IMR-90 (cell line): ENCODE data around the gene KCNC2. TPM values are rescaled to one million over a fixed set of nuclear protein-coding genes. Genes with fewer than 3 reads are reported as not detected.

Source experiments
- ATAC-seq: fragments of 200-7000 bp; cut with Tn5 transposase; 2 replicates; pipeline ENCODE4 v1.9.1; 2020; ENCODE audit warnings: low read depth, mild to moderate bottlenecking, moderate library complexity
- BruUV-seq: library from RNA; stranded (reverse); fragments of 400-500 nt; replicated peaks from 2 replicates; lab custom pipeline; 2021; lab: Mats Ljungman, UMichigan
- CTCF ChIA-PET: fragments of 300-600 bp; formaldehyde crosslinking; extraction: SDS; loops from one replicate; lab custom pipeline; 2021; ENCODE audit warnings: antibody characterized with exemption; lab: Yijun Ruan, JAX
- POLR2A ChIA-PET: fragments of 300-600 bp; sonication (Branson Sonifier 250); formaldehyde crosslinking; loops from one replicate; lab custom pipeline; 2022; ENCODE audit warnings: antibody characterized with exemption; ENCODE audit not compliant: unreplicated experiment; lab: Charles Lee
- DNase-seq: peaks from one replicate; pipeline ENCODE4 v3.0.0; 2013
- H2AFZ ChIP-seq: replicated peaks from 2 replicates; pipeline ENCODE3; 2013; ENCODE audit warnings: low read length, mild to moderate bottlenecking; ENCODE audit not compliant: poor library complexity
- H2AK5ac ChIP-seq: 2 replicates; pipeline ENCODE4 v1.6.1; 2013; ENCODE audit warnings: low read depth, low read length, inconsistent platforms
- H2AK9ac ChIP-seq: replicated peaks from 2 replicates; pipeline ENCODE3; 2013; ENCODE audit warnings: mild to moderate bottlenecking, low read depth, low read length, moderate library complexity; ENCODE audit not compliant: poor library complexity
- H2BK120ac ChIP-seq: 2 replicates; pipeline ENCODE4 v1.6.1; 2013; ENCODE audit warnings: low read depth, low read length, inconsistent platforms
- H2BK15ac ChIP-seq: 3 replicates; pipeline ENCODE4 v1.6.1; 2013; ENCODE audit warnings: low read depth, low read length, inconsistent platforms
- H2BK20ac ChIP-seq: 2 replicates; pipeline ENCODE4 v1.6.1; 2013; ENCODE audit warnings: low read depth, mild to moderate bottlenecking, inconsistent platforms, low read length, moderate library complexity
- H2BK5ac ChIP-seq: 2 replicates; pipeline ENCODE4 v1.6.1; 2013; ENCODE audit warnings: mild to moderate bottlenecking, low read depth, low read length, inconsistent platforms; ENCODE audit not compliant: poor library complexity, severe bottlenecking
- H3K14ac ChIP-seq: replicated peaks from 2 replicates; pipeline ENCODE4 v1.6.1; 2013; ENCODE audit warnings: low read depth, low read length, inconsistent platforms
- H3K18ac ChIP-seq: 2 replicates; pipeline ENCODE4 v1.6.1; 2013; ENCODE audit warnings: low read depth, low read length, control low read depth
- H3K23ac ChIP-seq: 2 replicates; pipeline ENCODE4 v1.6.1; 2013; ENCODE audit warnings: low read depth, low read length, inconsistent platforms
- H3K27ac ChIP-seq: 2 replicates; pipeline ENCODE4 v1.5.1; 2013; ENCODE audit warnings: mild to moderate bottlenecking, control low read depth, low read length; ENCODE audit not compliant: insufficient read depth
- H3K27me3 ChIP-seq: 2 replicates; pipeline ENCODE4 v1.6.1; 2013; ENCODE audit warnings: low read length; ENCODE audit not compliant: control insufficient read depth, insufficient read depth
- H3K36me3 ChIP-seq: 2 replicates; pipeline ENCODE4 v1.6.1; 2013; ENCODE audit warnings: low read length, mixed read lengths; ENCODE audit not compliant: control insufficient read depth, insufficient read depth
- H3K4ac ChIP-seq: 2 replicates; pipeline ENCODE4 v1.6.1; 2013; ENCODE audit warnings: low read depth, low read length, inconsistent platforms
- H3K4me1 ChIP-seq: 2 replicates; pipeline ENCODE4 v1.6.1; 2013; ENCODE audit warnings: low read length, mixed read lengths; ENCODE audit not compliant: control insufficient read depth, insufficient read depth
- H3K4me2 ChIP-seq: 2 replicates; pipeline ENCODE4 v1.6.1; 2013; ENCODE audit warnings: low read depth, mild to moderate bottlenecking, control low read depth, low read length, moderate library complexity
- H3K4me3 ChIP-seq: 2 replicates; pipeline ENCODE4 v1.5.1; 2013; ENCODE audit warnings: low read depth, mild to moderate bottlenecking, control low read depth, low read length, moderate library complexity; ENCODE audit not compliant: insufficient read depth
- H3K56ac ChIP-seq: 2 replicates; pipeline ENCODE4 v1.6.1; 2013; ENCODE audit warnings: low read length, inconsistent platforms; ENCODE audit not compliant: insufficient read depth; ENCODE audit errors: extremely low read depth
- H3K79me1 ChIP-seq, 2 experiments: 2 replicates each; pipeline ENCODE4 v1.6.1; 2013; ENCODE audit warnings: low read length in 2 of 2, inconsistent platforms in 1 of 2, low read depth in 1 of 2
- H3K9ac ChIP-seq: 2 replicates; pipeline ENCODE4 v1.6.1; 2013; ENCODE audit warnings: low read depth, low read length, control low read depth
- H3K9me1 ChIP-seq: 2 replicates; pipeline ENCODE4 v1.6.1; 2013; ENCODE audit warnings: low read length, inconsistent platforms; ENCODE audit not compliant: insufficient read depth
- H3K9me3 ChIP-seq: 2 replicates; pipeline ENCODE4 v1.6.1; 2013; ENCODE audit warnings: low read length; ENCODE audit not compliant: control insufficient read depth, insufficient read depth
- H4K20me1 ChIP-seq: 2 replicates; pipeline ENCODE4 v1.6.1; 2013; ENCODE audit warnings: low read length, inconsistent platforms; ENCODE audit not compliant: insufficient read depth
- H4K5ac ChIP-seq: 2 replicates; pipeline ENCODE4 v1.6.1; 2013; ENCODE audit warnings: mild to moderate bottlenecking, low read depth, low read length, control low read depth
- H4K8ac ChIP-seq, 2 experiments: 2 replicates each; pipeline ENCODE4 v1.6.1; 2013; ENCODE audit warnings: low read depth in 2 of 2, low read length in 2 of 2, control low read depth in 1 of 2, inconsistent platforms in 1 of 2
- H4K91ac ChIP-seq: 2 replicates; pipeline ENCODE4 v1.6.1; 2013; ENCODE audit warnings: low read depth, low read length, inconsistent platforms; ENCODE audit not compliant: insufficient read depth
- CEBPB ChIP-seq: IDR thresholded peaks from 2 replicates; pipeline ENCODE4 v1.6.1; 2012; ENCODE audit warnings: low read depth, low read length, improper control_type of control experiment
- CTCF ChIP-seq: conservative IDR thresholded peaks from 2 replicates; pipeline ENCODE4 v1.5.1; 2012; ENCODE audit warnings: mild to moderate bottlenecking, low read depth, low read length, improper control_type of control experiment
- FOS ChIP-seq: fragments of 150-350 bp; IDR thresholded peaks from 2 replicates; pipeline ENCODE4 v1.6.1; 2016; ENCODE audit warnings: low read depth, low read length
- MAFK ChIP-seq: IDR thresholded peaks from 2 replicates; pipeline ENCODE4 v1.6.1; 2012; ENCODE audit warnings: low read depth, low read length, improper control_type of control experiment
- MAZ ChIP-seq: IDR thresholded peaks from 2 replicates; pipeline ENCODE4 v1.6.1; 2012; ENCODE audit warnings: low read depth, mild to moderate bottlenecking, low read length, improper control_type of control experiment, moderate library complexity, borderline replicate concordance
- MXI1 ChIP-seq: IDR thresholded peaks from 2 replicates; pipeline ENCODE4 v1.6.1; 2012; ENCODE audit warnings: low read depth, mild to moderate bottlenecking, low read length, moderate library complexity, borderline replicate concordance
- NFE2L2 ChIP-seq: fragments of 150-350 bp; IDR thresholded peaks from 2 replicates; pipeline ENCODE4 v1.6.1; 2016; ENCODE audit warnings: low read depth, mild to moderate bottlenecking, low read length
- POLR2A ChIP-seq: IDR thresholded peaks from 2 replicates; pipeline ENCODE4 v1.6.1; 2012; ENCODE audit warnings: mild to moderate bottlenecking, low read depth, low read length
- RAD21 ChIP-seq: IDR thresholded peaks from 2 replicates; pipeline ENCODE4 v1.6.1; 2012; ENCODE audit warnings: low read length, improper control_type of control experiment
- SMC3 ChIP-seq: fragments of 150-350 bp; IDR thresholded peaks from 2 replicates; pipeline ENCODE4 v1.6.1; 2016; ENCODE audit warnings: low read depth, mild to moderate bottlenecking, antibody characterized with exemption, low read length, moderate library complexity
- WGBS, 2 experiments: methylation state at CpG; one replicate each; pipeline versions ENCODE4 v1.1.5 to v1.1.7; 2013; ENCODE audit warnings: missing lambda C conversion rate in 2 of 2; ENCODE audit not compliant: insufficient read length in 1 of 2; ENCODE audit errors: extremely low coverage in 2 of 2; 5-methylcytosine and 5-hydroxymethylcytosine counted together
- dilution Hi-C: fragments of 300-500 bp; cut with HindIII; formaldehyde crosslinking; loops from one replicate; pipeline ENCODE4 v1.14.3; 2018; ENCODE audit warnings: low sequenced_read_pairs; ENCODE audit not compliant: unreplicated experiment
- in situ Hi-C: fragments of 300-500 bp; cut with MboI; formaldehyde crosslinking; loops from 3 replicates; pipeline ENCODE4 v1.14.3; 2019; ENCODE audit warnings: low sequenced_read_pairs, inconsistent platforms, mixed read lengths
- intact Hi-C: fragments of 100-400 bp; cut with micrococcal nuclease; formaldehyde crosslinking; loops from 2 replicates; pipeline ENCODE4 v1.10.0; 2022
- polyA plus RNA-seq, 3 experiments: library from polyadenylated mRNA; depleted of rRNA; stranded (reverse); fragments of >200 nt; gene quantifications; 2 replicates each; pipeline ENCODE4 v1.2.3, GENCODE V29; 2012; ENCODE audit warnings: low replicate concordance in 1 of 3
- total RNA-seq: library from RNA; depleted of rRNA; stranded (reverse); fragments of >200 nt; gene quantifications from 2 replicates; pipeline ENCODE4 v1.2.3, GENCODE V29; 2012
- TF ChIP-seq, protein P1 (sequence below): fragments of 150-350 bp; IDR thresholded peaks from 2 replicates; pipeline ENCODE4 v1.6.1; 2017; ENCODE audit warnings: mild to moderate bottlenecking, antibody characterized with exemption, low read length, low read depth
- TF ChIP-seq, protein P2 (sequence below): fragments of 150-350 bp; IDR thresholded peaks from 2 replicates; pipeline ENCODE4 v1.6.1; 2016; ENCODE audit warnings: low read depth, mild to moderate bottlenecking, low read length, moderate library complexity, borderline replicate concordance

The KCNC2 gene
- total and polyA plus RNA-seq, 2 of the 4 experiments (the other 2 are of a cell fraction) = not detected

DNA sequence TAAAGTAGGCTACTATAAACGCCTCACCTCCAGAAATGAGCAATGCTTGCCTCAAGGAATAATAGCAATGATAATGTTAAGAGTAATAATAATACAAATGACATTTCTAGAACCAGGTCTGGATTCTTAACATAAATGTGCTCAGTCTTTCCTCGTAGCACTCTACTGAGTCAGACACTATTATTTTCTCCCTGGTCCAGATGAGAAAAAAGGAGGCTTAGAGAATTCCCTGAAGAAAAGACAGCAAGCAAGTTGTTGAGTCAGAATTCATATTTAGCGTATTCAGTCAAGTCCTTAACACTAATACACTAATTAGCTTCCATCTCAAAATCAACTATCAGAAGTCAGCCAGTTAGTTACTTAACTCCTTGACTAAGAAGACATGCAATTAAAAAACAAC, 13.2 kb downstream of the KCNC2 start:
- no peak overlapping the region for H3K4me3 ChIP-seq
- no peak overlapping the region for H2BK120ac ChIP-seq
- ATAC-seq (no peak), DNase-seq (no peak)
- in situ Hi-C loops = no loop called here
- no peak overlapping the region for H2BK15ac ChIP-seq
- no peaks in the 10 kb centered on the region for H3K9me3 ChIP-seq
- H2AFZ ChIP-seq = no peak overlapping the region
- no peak overlapping the region for H2AK5ac ChIP-seq
- H3K79me1 ChIP-seq = no peaks in the 10 kb centered on the region
- H4K20me1 ChIP-seq = no peaks in the 10 kb centered on the region
- ChIA-PET POLR2A (no interaction called here), CTCF (no interaction called here)
- WGBS, 2 experiments = no CpG with 5 or more reads among the region's 3 CpGs
- H2AK9ac ChIP-seq = no peak overlapping the region
- no peak overlapping the region for H4K91ac ChIP-seq
- no peak overlapping the region for H3K56ac ChIP-seq
- H3K4ac ChIP-seq = no peak overlapping the region
- intact Hi-C loops = no loop called here
- no peak overlapping the region for H4K8ac ChIP-seq
- no peaks in the 10 kb centered on the region for H3K36me3 ChIP-seq
- H3K9me1 ChIP-seq = no peaks in the 10 kb centered on the region
- H3K18ac ChIP-seq = no peak overlapping the region
- no peak overlapping the region for H2BK20ac ChIP-seq
- dilution Hi-C loops = no loop called here
- H4K5ac ChIP-seq = no peak overlapping the region
- H3K27me3 ChIP-seq = no peaks in the 10 kb centered on the region; the same call in 1 of the 2 replicates
- no peak overlapping the region for H3K14ac ChIP-seq
- BruUV-seq = no TSS peak
- H2BK5ac ChIP-seq = no peak overlapping the region
- H3K9ac ChIP-seq = no peak overlapping the region
- H3K4me1 ChIP-seq = no peaks in the 10 kb centered on the region
- H3K4me2 ChIP-seq = no peak overlapping the region
- H3K23ac ChIP-seq = no peak overlapping the region
- TF ChIP-seq NFE2L2 = no peak
- TF ChIP-seq CTCF = no peak
- TF ChIP-seq CEBPB = no peak
- no peak for TF ChIP-seq FOS
- TF ChIP-seq, protein P1, sequence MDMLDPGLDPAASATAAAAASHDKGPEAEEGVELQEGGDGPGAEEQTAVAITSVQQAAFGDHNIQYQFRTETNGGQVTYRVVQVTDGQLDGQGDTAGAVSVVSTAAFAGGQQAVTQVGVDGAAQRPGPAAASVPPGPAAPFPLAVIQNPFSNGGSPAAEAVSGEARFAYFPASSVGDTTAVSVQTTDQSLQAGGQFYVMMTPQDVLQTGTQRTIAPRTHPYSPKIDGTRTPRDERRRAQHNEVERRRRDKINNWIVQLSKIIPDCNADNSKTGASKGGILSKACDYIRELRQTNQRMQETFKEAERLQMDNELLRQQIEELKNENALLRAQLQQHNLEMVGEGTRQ = no peak
- TF ChIP-seq RAD21 = no peak
- TF ChIP-seq, protein P2, sequence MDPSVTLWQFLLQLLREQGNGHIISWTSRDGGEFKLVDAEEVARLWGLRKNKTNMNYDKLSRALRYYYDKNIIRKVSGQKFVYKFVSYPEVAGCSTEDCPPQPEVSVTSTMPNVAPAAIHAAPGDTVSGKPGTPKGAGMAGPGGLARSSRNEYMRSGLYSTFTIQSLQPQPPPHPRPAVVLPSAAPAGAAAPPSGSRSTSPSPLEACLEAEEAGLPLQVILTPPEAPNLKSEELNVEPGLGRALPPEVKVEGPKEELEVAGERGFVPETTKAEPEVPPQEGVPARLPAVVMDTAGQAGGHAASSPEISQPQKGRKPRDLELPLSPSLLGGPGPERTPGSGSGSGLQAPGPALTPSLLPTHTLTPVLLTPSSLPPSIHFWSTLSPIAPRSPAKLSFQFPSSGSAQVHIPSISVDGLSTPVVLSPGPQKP = no peak
- no peak for TF ChIP-seq POLR2A
- no peak for TF ChIP-seq MXI1
- no peak for TF ChIP-seq MAZ
- no peak for TF ChIP-seq MAFK
- no peak for TF ChIP-seq SMC3
- no peak overlapping the region for H3K27ac ChIP-seq
